Measurements from ENCODE around the gene SOAT1. TPM values are rescaled to one million over a fixed set of nuclear protein-coding genes. Genes with fewer than 3 reads are reported as not detected.

SOAT1 gene
- polyA plus RNA-seq, 1 of the 3 experiments (the other 2 are of a cell fraction): 8.1 TPM

- POLR2A ChIA-PET: no interaction called here
- H3K9me3 ChIP-seq: no peaks in the 10 kb centered on the region
- peak; percentile 63 for DNase-seq
- H4K20me1 ChIP-seq (ENCODE audit: insufficient read depth): no peaks in the 10 kb centered on the region
- no peak overlapping the region for H3K4me2 ChIP-seq
- H3K27ac ChIP-seq (ENCODE audit: low read depth in 2 of 2, low read length in 1 of 2): no peak overlapping the region
- H3K4me3 ChIP-seq (ENCODE audit: low read depth in 2 of 2, low read length in 1 of 2): no peak overlapping the region
- WGBS (ENCODE audit: low lambda C conversion rate): 3% methylated on average over 4 of the region's 4 CpGs
- H3K79me2 ChIP-seq (ENCODE audit: insufficient read depth): no peaks in the 10 kb centered on the region
- no peaks in the 10 kb centered on the region for H3K27me3 ChIP-seq (ENCODE audit: insufficient read depth)
- H2AFZ ChIP-seq (ENCODE audit: low read depth): peak overlapping the region; percentile 5; the same call in 1 of the 2 replicates
- CTCF ChIA-PET: interaction anchor here (0.6 to 5.8 kb wide), 31 partner anchors 12 to 841 kb away, joined by 3 to 63 read pairs (median 4); partner anchors contain the start of genes ABL2 and TOR3A
- H3K36me3 ChIP-seq (replicated peaks in 1 of 2; ENCODE audit: control insufficient read depth in 1 of 2, insufficient read depth in 2 of 2, low read length in 1 of 2): no peaks in the 10 kb centered on the region
- no peaks in the 10 kb centered on the region for H3F3A ChIP-seq (replicated peaks; ENCODE audit: insufficient read depth)
- H3K4me1 ChIP-seq (ENCODE audit: control insufficient read depth in 1 of 2, insufficient read depth in 2 of 2, low read depth in 1 of 2, low read length in 1 of 2): 0 out of 4 replicates have a peak, but pooled peaks cover 0 to 4% of the 10 kb centered on the region in 2 experiments
- no peaks in the 10 kb centered on the region for H3K9me2 ChIP-seq
- no peak overlapping the region for H3K9ac ChIP-seq
- TF ChIP-seq GATA2 (CRISPR knock-in tag; IDR thresholded peaks at IDR 0.05): no peak
- TF ChIP-seq USF2 (IDR thresholded peaks at IDR 0.05; ENCODE audit: borderline replicate concordance, low read depth, low read length): no peak
- TF ChIP-seq EZH2phosphoT487 (IDR thresholded peaks at IDR 0.05; ENCODE audit: borderline replicate concordance, low read depth): no peak
- TF ChIP-seq SIN3A (IDR thresholded peaks at IDR 0.05; ENCODE audit: borderline replicate concordance, low read depth, low read length): no peak
- no peak for TF ChIP-seq EP300 (IDR thresholded peaks at IDR 0.05; ENCODE audit: borderline replicate concordance in 1 of 2, low read depth in 1 of 2, low read length in 1 of 2)
- no peak for TF ChIP-seq NRF1 (IDR thresholded peaks at IDR 0.05; ENCODE audit: low read depth, low read length)
- peak; percentile 79 for TF ChIP-seq SMC3 (IDR thresholded peaks at IDR 0.05; ENCODE audit: low read depth, low read length)
- no peak for TF ChIP-seq MEF2A (IDR thresholded peaks at IDR 0.05; ENCODE audit: borderline replicate concordance, low read depth)
- TF ChIP-seq GABPA (IDR thresholded peaks at IDR 0.05; ENCODE audit: low read depth): no peak
- TF ChIP-seq USF1 (IDR thresholded peaks at IDR 0.05; ENCODE audit: borderline replicate concordance, low read depth): no peak
- no peak for TF ChIP-seq MXI1 (IDR thresholded peaks at IDR 0.05; ENCODE audit: low read depth, low read length)
- TF ChIP-seq POLR2AphosphoS5 (IDR thresholded peaks at IDR 0.05; ENCODE audit: low read depth, low read length): no peak
- no peak for TF ChIP-seq TEAD4 (IDR thresholded peaks at IDR 0.05; ENCODE audit: borderline replicate concordance, insufficient read depth)
- TF ChIP-seq FOSL2 (IDR thresholded peaks at IDR 0.05; ENCODE audit: borderline replicate concordance, low read depth): no peak
- TF ChIP-seq FOXJ3 (CRISPR knock-in tag; IDR thresholded peaks at IDR 0.05): no peak
- TF ChIP-seq ZBTB33 (IDR thresholded peaks at IDR 0.05; ENCODE audit: borderline replicate concordance, low read depth): no peak
- TF ChIP-seq RFX5 (IDR thresholded peaks at IDR 0.05; ENCODE audit: low read length): no peak
- TF ChIP-seq TCF12 (IDR thresholded peaks at IDR 0.05): no peak
- no peak for TF ChIP-seq REST (IDR thresholded peaks at IDR 0.05; ENCODE audit: low read depth, low read length)
- TF ChIP-seq ELF1 (IDR thresholded peaks at IDR 0.05): no peak
- no peak for TF ChIP-seq CHD2 (IDR thresholded peaks at IDR 0.05; ENCODE audit: low read length, partially characterized antibody)
- no peak for TF ChIP-seq TAF1 (IDR thresholded peaks at IDR 0.05; ENCODE audit: borderline replicate concordance, low read depth, low read length)
- peak; percentile 79 for TF ChIP-seq CTCF (IDR thresholded peaks at IDR 0.05)
- TF ChIP-seq JUND (IDR thresholded peaks at IDR 0.05): no peak
- TF ChIP-seq RAD21 (IDR thresholded peaks at IDR 0.05; ENCODE audit: low read length): peak; percentile 85
- no peak for TF ChIP-seq YY1 (IDR thresholded peaks at IDR 0.05; ENCODE audit: low read depth)
Observed at GRCh38 chr1:179369751-179370341, 76.2 kb downstream of the SOAT1 start.

All from SK-N-SH (cell line).